B cell (primary cell): ENCODE results near the gene S100A12. TPM values are rescaled to one million over a fixed set of nuclear protein-coding genes. Genes with fewer than 3 reads are reported as not detected.

Experiments
- ATAC-seq: fragments of 200-7000 bp; cut with Tn5 transposase; one replicate; pipeline ENCODE4 v1.10.0; 2021; ENCODE audit warnings: low read depth, mild to moderate bottlenecking, moderate number of reproducible peaks, moderate library complexity
- CTCF ChIA-PET: fragments of 350-600 bp; sonication (Branson Sonifier 250); formaldehyde crosslinking; loops from one replicate; lab custom pipeline; 2021; ENCODE audit warnings: antibody characterized with exemption, inconsistent platforms; lab: Charles Lee
- POLR2A ChIA-PET: fragments of 350-600 bp; sonication (Branson Sonifier 250); formaldehyde crosslinking; loops from one replicate; lab custom pipeline; 2021; ENCODE audit warnings: antibody characterized with exemption; lab: Charles Lee
- DNase-seq: peaks from one replicate; pipeline ENCODE4 v3.0.0; 2013
- H2AFZ ChIP-seq: 2 replicates; pipeline ENCODE4 v1.6.1; 2012; ENCODE audit warnings: mild to moderate bottlenecking, low read depth, low read length; ENCODE audit not compliant: insufficient read depth, poor library complexity, severe bottlenecking
- H3K27ac ChIP-seq, 2 donors: 1 replicate in 1 of 2; 2 replicates in 1 of 2; pipeline ENCODE4 v1.5.1; 2012 to 2013; ENCODE audit warnings: low read length in 2 of 2, mild to moderate bottlenecking in 2 of 2, moderate library complexity in 1 of 2
- H3K27me3 ChIP-seq, 4 experiments: fragments of 200-600 bp in 1 of 4; sonication (generic) in 1 of 4; replicated peaks in 1 of 4; 1 replicate in 2 of 4; 2 replicates in 2 of 4; pipeline versions ENCODE4 v1.6.1 to v1.7.0; 2013 to 2016; ENCODE audit warnings: low read length in 3 of 4, mild to moderate bottlenecking in 2 of 4, mixed read lengths in 1 of 4, moderate library complexity in 1 of 4; ENCODE audit not compliant: insufficient read depth in 4 of 4, control insufficient read depth in 3 of 4; ENCODE audit errors: control extremely low read depth in 1 of 4
- H3K36me3 ChIP-seq, 2 experiments: replicated peaks in 1 of 2; 1 replicate in 1 of 2; 2 replicates in 1 of 2; pipeline versions ENCODE4 v1.6.1 to v1.7.1; 2013; ENCODE audit warnings: low read length in 1 of 2; ENCODE audit not compliant: insufficient read depth in 2 of 2, control insufficient read depth in 1 of 2; ENCODE audit errors: control extremely low read depth in 1 of 2, extremely low read depth in 1 of 2
- H3K4me1 ChIP-seq, 2 donors: fragments of 200-600 bp in 1 of 2; sonication (generic) in 1 of 2; 1 replicate in 1 of 2; 2 replicates in 1 of 2; pipeline versions ENCODE4 v1.5.1 to v1.6.1; 2013 to 2017; ENCODE audit warnings: low read length in 2 of 2; ENCODE audit not compliant: control insufficient read depth in 2 of 2, insufficient read depth in 2 of 2
- H3K4me2 ChIP-seq: replicated peaks from 2 replicates; pipeline ENCODE3; 2012; ENCODE audit warnings: mild to moderate bottlenecking, low read depth, low read length; ENCODE audit not compliant: poor library complexity, severe bottlenecking
- H3K4me3 ChIP-seq, 5 experiments: fragments of 200-600 bp in 1 of 5; sonication (generic) in 1 of 5; 1 replicate in 3 of 5; 2 replicates in 2 of 5; pipeline versions ENCODE4 v1.5.1 to v1.7.0; 2011 to 2016; ENCODE audit warnings: low read length in 4 of 5, mild to moderate bottlenecking in 4 of 5, low read depth in 2 of 5, control low read depth in 1 of 5, moderate library complexity in 1 of 5; ENCODE audit not compliant: insufficient read depth in 1 of 5; ENCODE audit errors: control extremely low read depth in 1 of 5, extremely low read depth in 1 of 5
- H3K79me2 ChIP-seq: fragments of 200-600 bp; sonication (generic); one replicate; pipeline ENCODE4 v1.6.0; 2016; ENCODE audit warnings: low read length; ENCODE audit not compliant: control insufficient read depth, insufficient read depth
- H3K9ac ChIP-seq: fragments of 200-600 bp; sonication (generic); 2 replicates; pipeline ENCODE4 v1.6.1; 2017; ENCODE audit warnings: mild to moderate bottlenecking, low read length, moderate library complexity
- H3K9me3 ChIP-seq, 3 donors: one replicate each; pipeline versions ENCODE4 v1.6.1 to v1.7.1; 2013; ENCODE audit warnings: low read length in 2 of 3; ENCODE audit not compliant: control insufficient read depth in 2 of 3, insufficient read depth in 1 of 3; ENCODE audit errors: control extremely low read depth in 1 of 3
- H4K20me1 ChIP-seq: 2 replicates; pipeline ENCODE4 v1.6.0; 2012; ENCODE audit warnings: mild to moderate bottlenecking, low read length; ENCODE audit not compliant: insufficient read depth, control insufficient read depth, poor library complexity, severe bottlenecking
- H3K27ac Mint-ChIP-seq: one replicate; pipeline ENCODE4 v1.8.0; 2021; ENCODE audit warnings: mixed read lengths
- H3K27me3 Mint-ChIP-seq: one replicate; pipeline ENCODE4 v1.8.0; 2021; ENCODE audit warnings: mixed read lengths
- H3K4me1 Mint-ChIP-seq: one replicate; pipeline ENCODE4 v1.8.0; 2021; ENCODE audit warnings: mixed read lengths
- H3K4me3 Mint-ChIP-seq: one replicate; pipeline ENCODE4 v1.8.0; 2021; ENCODE audit warnings: mixed read lengths
- H3K9me3 Mint-ChIP-seq: one replicate; pipeline ENCODE4 v1.8.0; 2022; ENCODE audit warnings: mixed read lengths; ENCODE audit not compliant: insufficient read depth
- CTCF ChIP-seq: fragments of 200-600 bp; IDR thresholded peaks from one replicate; pipeline ENCODE4 v1.8.0; 2022; ENCODE audit warnings: antibody characterized with exemption, mild to moderate bottlenecking
- EZH2 ChIP-seq: IDR thresholded peaks from 2 replicates; pipeline ENCODE4 v1.6.1; 2012; ENCODE audit warnings: borderline replicate concordance, low read depth, mild to moderate bottlenecking, moderate library complexity, low read length; ENCODE audit not compliant: insufficient read depth, poor library complexity, severe bottlenecking
- WGBS: methylation state at CpG from one replicate; pipeline ENCODE4 v1.1.5; 2013; ENCODE audit warnings: missing lambda C conversion rate; ENCODE audit not compliant: insufficient coverage; 5-methylcytosine and 5-hydroxymethylcytosine counted together
- intact Hi-C: fragments of 100-400 bp; cut with micrococcal nuclease; formaldehyde crosslinking; loops from one replicate; pipeline ENCODE4 v1.10.0; 2022
- polyA plus RNA-seq: library from polyadenylated mRNA; depleted of rRNA; stranded (reverse); fragments of >200 nt; gene quantifications from 2 replicates; pipeline ENCODE4 v1.2.3, GENCODE V29; 2012
- total RNA-seq, 2 donors: library from RNA; stranded (reverse); fragments of 120-200 nt in 1 of 2; gene quantifications; 1 replicate in 1 of 2; 2 replicates in 1 of 2; pipeline versions ENCODE4 v1.2.3 to v1.2.4, GENCODE V29; 2013 to 2022

The S100A12 gene
- total and polyA plus RNA-seq, 2 donors (not counting 1 experiment from before 2014, with no cell fraction given), result 3.4 TPM; not detected in 1

- Mint-ChIP-seq H3K4me1 (peaks cover 20% of the 10 kb centered on the region), H3K4me3 (no peak overlapping the region), H3K27me3 (peaks cover 48% of the 10 kb centered on the region), H3K9me3 (no peaks in the 10 kb centered on the region), H3K27ac (no peak overlapping the region)
- POLR2A ChIA-PET, result no interaction called here
- CTCF ChIA-PET, result interaction anchor here (4.9 kb wide), 1 partner anchor 140 kb away, joined by 22 read pairs; no protein-coding TSS in a partner anchor
- DNase-seq (no peak), ATAC-seq (no peak)
- no peaks in the 10 kb centered on the region for H3K9me3 ChIP-seq
- WGBS, result 75% methylated on average over 7 of the region's 8 CpGs
- H3K27me3 ChIP-seq, result peaks cover 0 to 7% (median 3%) of the 10 kb centered on the region in 4 experiments
- no peak overlapping the region for H3K9ac ChIP-seq
- no peak overlapping the region for H3K27ac ChIP-seq
- TF ChIP-seq EZH2, result no peak
- no peak for TF ChIP-seq CTCF
- no peak overlapping the region for H3K4me3 ChIP-seq
- no peaks in the 10 kb centered on the region for H3K79me2 ChIP-seq
- intact Hi-C loops, result no loop called here
- H3K36me3 ChIP-seq, result no peaks in the 10 kb centered on the region
- no peaks in the 10 kb centered on the region for H4K20me1 ChIP-seq
- H3K4me1 ChIP-seq, result peaks cover 10 to 12% of the 10 kb centered on the region in 2 donors
- no peak overlapping the region for H2AFZ ChIP-seq
- no peak overlapping the region for H3K4me2 ChIP-seq
These were observed 20.8 kb downstream of the S100A12 start for GRCh38 chr1:153354515-153355193.

- intact Hi-C loops, result no loop called here
- H3K4me2 ChIP-seq, result no peak overlapping the region
- H3K4me1 ChIP-seq, result peaks cover 10 to 12% of the 10 kb centered on the region in 2 donors
- peaks cover 0 to 19% (median 10%) of the 10 kb centered on the region in 4 experiments for H3K27me3 ChIP-seq
- Mint-ChIP-seq H3K27me3 (peaks cover 54% of the 10 kb centered on the region), H3K4me3 (no peak overlapping the region), H3K4me1 (peaks cover 20% of the 10 kb centered on the region), H3K9me3 (no peaks in the 10 kb centered on the region), H3K27ac (no peak overlapping the region)
- DNase-seq (no peak), ATAC-seq (no peak)
- no peak overlapping the region for H3K4me3 ChIP-seq
- H3K79me2 ChIP-seq, result no peaks in the 10 kb centered on the region
- 85% methylated on average over 7 of the region's 7 CpGs for WGBS
- H4K20me1 ChIP-seq, result no peaks in the 10 kb centered on the region
- POLR2A ChIA-PET, result no interaction called here
- CTCF ChIA-PET, result interaction anchor here (0.9 to 3.7 kb wide), 12 partner anchors 8 to 983 kb away, joined by 3 to 59 read pairs (median 4); no protein-coding TSS in a partner anchor
- H3K9me3 ChIP-seq, result no peaks in the 10 kb centered on the region
- no peak for TF ChIP-seq CTCF
- H3K27ac ChIP-seq, result no peak overlapping the region
- H3K9ac ChIP-seq, result no peak overlapping the region
- H3K36me3 ChIP-seq, result no peaks in the 10 kb centered on the region
- H2AFZ ChIP-seq, result no peak overlapping the region
These were observed 22.0 kb downstream of the S100A12 start for GRCh38 chr1:153353226-153353947.
